ENCODE measurements around the gene TFF1.

TFF1 gene

DNA sequence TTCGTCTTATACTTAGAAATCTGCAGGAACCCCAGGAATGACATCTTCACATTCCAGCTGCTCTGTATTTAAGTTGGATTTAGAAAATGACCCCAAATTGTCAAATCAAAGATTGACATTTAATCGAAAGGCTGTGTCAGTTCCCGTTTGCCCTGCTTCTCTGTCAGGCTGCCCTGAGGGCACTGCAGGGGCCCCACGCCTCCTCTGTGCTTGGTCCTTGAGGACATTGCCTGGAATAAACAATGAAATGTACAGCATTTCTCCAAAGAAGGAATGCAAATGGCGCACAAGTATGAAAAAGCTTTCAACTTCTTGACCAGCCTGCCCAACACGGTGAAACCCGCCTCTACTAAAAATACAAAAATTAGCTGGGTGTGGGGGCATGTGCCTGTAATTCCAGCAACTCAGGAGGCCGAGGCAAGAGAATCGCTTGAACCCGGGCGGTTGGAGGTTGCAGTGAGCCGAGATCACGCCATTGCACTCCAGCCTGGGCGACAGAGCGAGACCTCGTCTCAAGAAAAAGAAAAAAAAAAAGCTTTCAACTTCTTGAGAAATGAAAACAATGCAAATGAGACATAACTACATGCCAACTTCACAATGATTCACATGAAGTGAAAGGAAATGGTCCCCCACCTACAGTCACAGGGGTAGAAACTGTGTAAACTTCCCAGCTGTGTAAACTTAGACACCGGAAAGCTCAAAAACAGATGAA is 26.6 kb upstream of the TFF1 start:
- H3K18ac ChIP-seq (ENCODE audit: low read length), result no peak overlapping the region
- no peak overlapping the region for H3K4me2 ChIP-seq (ENCODE audit: low read length)
- H2BK15ac ChIP-seq (replicated peaks; ENCODE audit: low read depth), result no peak overlapping the region
- H3K56ac ChIP-seq (ENCODE audit: low read length), result no peak overlapping the region
- H4K5ac ChIP-seq (ENCODE audit: low read length), result no peak overlapping the region
- H3K23ac ChIP-seq (ENCODE audit: low read length), result no peak overlapping the region
- H2BK5ac ChIP-seq (ENCODE audit: low read length), result no peak overlapping the region
- no peak overlapping the region for H3K27ac ChIP-seq (ENCODE audit: low read depth, low read length)
- H3K27me3 ChIP-seq (ENCODE audit: insufficient read depth, low read length, poor library complexity), result no peaks in the 10 kb centered on the region
- H3K79me1 ChIP-seq (ENCODE audit: low read length), result no peaks in the 10 kb centered on the region
- no peak overlapping the region for H3K4me3 ChIP-seq (ENCODE audit: low read length)
- no peak overlapping the region for H3K4ac ChIP-seq (ENCODE audit: low read depth, low read length)
- no peak for DNase-seq
- H4K8ac ChIP-seq (ENCODE audit: low read depth, low read length), result no peak overlapping the region
- no peaks in the 10 kb centered on the region for H3K79me2 ChIP-seq (ENCODE audit: control insufficient read depth, insufficient read depth, low read length)
- H3K4me1 ChIP-seq (ENCODE audit: control insufficient read depth, low read depth, low read length), result no peaks in the 10 kb centered on the region
- no peak overlapping the region for H2AK5ac ChIP-seq (ENCODE audit: low read length)
- WGBS (ENCODE audit: extremely low coverage, insufficient coverage, low lambda C conversion rate), result no CpG with 5 or more reads among the region's 17 CpGs
- no peak overlapping the region for H3K9ac ChIP-seq (ENCODE audit: low read length)
- H2BK120ac ChIP-seq (ENCODE audit: low read depth, low read length), result no peak overlapping the region
- H3K36me3 ChIP-seq (ENCODE audit: control insufficient read depth, insufficient read depth, low read length), result no peaks in the 10 kb centered on the region

DNA sequence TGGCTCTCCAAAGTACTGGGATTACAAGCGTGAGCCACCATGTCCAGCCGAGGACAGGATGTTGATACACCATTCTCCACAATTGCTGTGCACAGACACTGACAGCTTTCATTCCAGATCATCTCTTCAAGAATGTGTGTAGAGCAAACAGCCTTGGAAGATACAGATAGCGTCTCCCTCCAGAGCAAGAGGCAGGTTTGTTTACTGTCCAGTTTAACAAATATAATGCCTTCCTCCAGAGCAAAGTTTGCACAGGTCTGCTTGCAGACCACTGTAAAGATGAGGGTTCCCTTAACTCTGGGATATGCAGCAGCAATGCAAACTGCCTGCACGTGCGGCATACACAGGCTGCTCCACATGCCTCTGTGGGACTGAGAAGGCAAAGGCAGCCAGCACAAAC is 25.0 kb upstream of the TFF1 start:
- H3K4me1 ChIP-seq (ENCODE audit: control insufficient read depth, low read depth, low read length), result no peaks in the 10 kb centered on the region
- H3K36me3 ChIP-seq (ENCODE audit: control insufficient read depth, insufficient read depth, low read length), result no peaks in the 10 kb centered on the region
- H3K27me3 ChIP-seq (ENCODE audit: insufficient read depth, low read length, poor library complexity), result no peaks in the 10 kb centered on the region
- no peak overlapping the region for H3K56ac ChIP-seq (ENCODE audit: low read length)
- H3K4me3 ChIP-seq (ENCODE audit: low read length), result no peak overlapping the region
- no peak overlapping the region for H2BK5ac ChIP-seq (ENCODE audit: low read length)
- no peak overlapping the region for H3K9ac ChIP-seq (ENCODE audit: low read length)
- WGBS (ENCODE audit: extremely low coverage, insufficient coverage, low lambda C conversion rate), result no CpG with 5 or more reads among the region's 5 CpGs
- H3K18ac ChIP-seq (ENCODE audit: low read length), result no peak overlapping the region
- H2BK15ac ChIP-seq (replicated peaks; ENCODE audit: low read depth), result no peak overlapping the region
- no peak for DNase-seq
- H3K23ac ChIP-seq (ENCODE audit: low read length), result no peak overlapping the region
- H2AK5ac ChIP-seq (ENCODE audit: low read length), result no peak overlapping the region
- no peak overlapping the region for H3K27ac ChIP-seq (ENCODE audit: low read depth, low read length)
- no peaks in the 10 kb centered on the region for H3K79me1 ChIP-seq (ENCODE audit: low read length)
- no peak overlapping the region for H3K4me2 ChIP-seq (ENCODE audit: low read length)
- H4K8ac ChIP-seq (ENCODE audit: low read depth, low read length), result no peak overlapping the region
- no peak overlapping the region for H4K5ac ChIP-seq (ENCODE audit: low read length)
- H2BK120ac ChIP-seq (ENCODE audit: low read depth, low read length), result no peak overlapping the region
- H3K4ac ChIP-seq (ENCODE audit: low read depth, low read length), result no peak overlapping the region
- H3K79me2 ChIP-seq (ENCODE audit: control insufficient read depth, insufficient read depth, low read length), result no peaks in the 10 kb centered on the region

DNA sequence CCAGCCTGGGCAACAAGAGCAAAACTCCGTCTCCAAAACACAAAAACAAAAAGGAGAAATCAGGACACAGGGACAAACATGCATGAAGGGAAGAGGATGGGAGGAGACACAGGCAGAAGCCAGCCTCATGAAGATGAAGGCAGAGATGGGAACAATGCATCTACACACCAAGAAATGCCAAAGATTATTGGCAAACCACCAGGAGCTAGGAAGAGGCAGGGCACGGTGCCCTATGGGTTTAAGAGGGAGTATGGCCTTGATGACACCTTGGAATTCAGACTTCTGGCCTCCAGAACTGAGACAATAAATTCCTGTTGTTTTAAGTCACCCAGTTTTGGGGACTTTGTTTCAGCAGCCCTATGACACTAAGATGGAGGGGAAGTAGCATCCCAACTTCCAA is 24.4 kb upstream of the TFF1 start:
- Histone ChIP-seq H3K4ac (ENCODE audit: low read depth, low read length) (no peak overlapping the region), H3K4me2 (ENCODE audit: low read length) (no peak overlapping the region), H3K18ac (ENCODE audit: low read length) (no peak overlapping the region), H2AK5ac (ENCODE audit: low read length) (no peak overlapping the region), H3K56ac (ENCODE audit: low read length) (no peak overlapping the region), H2BK15ac (replicated peaks; ENCODE audit: low read depth) (no peak overlapping the region), H2BK5ac (ENCODE audit: low read length) (no peak overlapping the region), H3K23ac (ENCODE audit: low read length) (no peak overlapping the region), H3K4me1 (ENCODE audit: control insufficient read depth, low read depth, low read length) (no peaks in the 10 kb centered on the region), H3K36me3 (ENCODE audit: control insufficient read depth, insufficient read depth, low read length) (no peaks in the 10 kb centered on the region), H3K79me2 (ENCODE audit: control insufficient read depth, insufficient read depth, low read length) (no peaks in the 10 kb centered on the region), H3K27me3 (ENCODE audit: insufficient read depth, low read length, poor library complexity) (no peaks in the 10 kb centered on the region), H4K8ac (ENCODE audit: low read depth, low read length) (no peak overlapping the region), H3K79me1 (ENCODE audit: low read length) (no peaks in the 10 kb centered on the region), H3K4me3 (ENCODE audit: low read length) (no peak overlapping the region), H2BK120ac (ENCODE audit: low read depth, low read length) (no peak overlapping the region), H4K5ac (ENCODE audit: low read length) (no peak overlapping the region), H3K9ac (ENCODE audit: low read length) (no peak overlapping the region), H3K27ac (ENCODE audit: low read depth, low read length) (no peak overlapping the region)
- DNase-seq, result no peak
- no CpG with 5 or more reads among the region's 2 CpGs for WGBS (ENCODE audit: extremely low coverage, insufficient coverage, low lambda C conversion rate)

DNA sequence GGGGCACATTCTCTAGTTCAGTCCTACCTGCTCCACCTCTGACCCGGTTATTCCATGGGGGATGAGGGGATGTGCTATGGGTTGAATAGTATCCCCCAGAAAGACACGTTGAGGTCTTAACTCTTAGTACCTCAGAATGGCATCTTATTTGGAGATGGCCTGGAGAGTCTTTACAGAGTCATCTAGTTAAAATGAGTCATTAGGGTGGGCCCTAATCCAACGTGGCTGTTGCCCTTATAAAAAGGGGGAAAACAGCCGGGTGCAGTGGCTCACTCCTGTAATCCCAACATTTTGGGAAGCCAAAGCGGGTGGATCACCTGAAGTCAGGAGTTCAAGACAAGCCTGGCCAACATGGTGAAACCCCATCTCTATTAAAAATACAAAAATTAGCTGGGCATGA is 23.9 kb upstream of the TFF1 start:
- no peak overlapping the region for H3K23ac ChIP-seq (ENCODE audit: low read length)
- no peak overlapping the region for H2BK15ac ChIP-seq (replicated peaks; ENCODE audit: low read depth)
- no peaks in the 10 kb centered on the region for H3K4me1 ChIP-seq (ENCODE audit: control insufficient read depth, low read depth, low read length)
- H3K79me1 ChIP-seq (ENCODE audit: low read length), result no peaks in the 10 kb centered on the region
- H2AK5ac ChIP-seq (ENCODE audit: low read length), result no peak overlapping the region
- H2BK5ac ChIP-seq (ENCODE audit: low read length), result no peak overlapping the region
- H3K4me2 ChIP-seq (ENCODE audit: low read length), result no peak overlapping the region
- H3K4me3 ChIP-seq (ENCODE audit: low read length), result no peak overlapping the region
- no CpG with 5 or more reads among the region's 5 CpGs for WGBS (ENCODE audit: extremely low coverage, insufficient coverage, low lambda C conversion rate)
- H3K18ac ChIP-seq (ENCODE audit: low read length), result no peak overlapping the region
- no peak overlapping the region for H2BK120ac ChIP-seq (ENCODE audit: low read depth, low read length)
- no peak overlapping the region for H4K5ac ChIP-seq (ENCODE audit: low read length)
- no peaks in the 10 kb centered on the region for H3K27me3 ChIP-seq (ENCODE audit: insufficient read depth, low read length, poor library complexity)
- H3K4ac ChIP-seq (ENCODE audit: low read depth, low read length), result no peak overlapping the region
- no peaks in the 10 kb centered on the region for H3K79me2 ChIP-seq (ENCODE audit: control insufficient read depth, insufficient read depth, low read length)
- H3K9ac ChIP-seq (ENCODE audit: low read length), result no peak overlapping the region
- no peak overlapping the region for H3K56ac ChIP-seq (ENCODE audit: low read length)
- H3K27ac ChIP-seq (ENCODE audit: low read depth, low read length), result no peak overlapping the region
- no peaks in the 10 kb centered on the region for H3K36me3 ChIP-seq (ENCODE audit: control insufficient read depth, insufficient read depth, low read length)
- no peak overlapping the region for H4K8ac ChIP-seq (ENCODE audit: low read depth, low read length)
- no peak for DNase-seq

DNA sequence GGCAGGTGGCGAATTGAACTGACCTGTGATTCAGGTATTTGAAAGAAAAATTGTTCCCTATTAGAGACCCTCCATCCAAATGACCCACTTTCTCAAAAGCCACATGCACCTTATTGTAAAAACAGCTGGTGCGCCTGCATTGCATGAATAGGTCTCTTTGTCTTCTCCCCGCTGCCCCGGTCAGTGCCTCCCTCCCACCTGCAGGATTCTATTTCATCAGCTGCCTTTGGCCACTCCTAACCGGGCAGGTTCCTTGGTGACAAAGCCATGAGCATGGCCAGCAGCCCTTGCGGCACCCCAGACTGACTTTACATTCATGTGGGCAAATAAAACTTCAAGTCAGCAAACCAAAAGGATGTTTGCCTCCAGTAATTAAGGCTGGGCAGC is 23.1 kb upstream of the TFF1 start:
- no peak overlapping the region for H3K23ac ChIP-seq (ENCODE audit: low read length)
- no peak overlapping the region for H3K4me2 ChIP-seq (ENCODE audit: low read length)
- no peaks in the 10 kb centered on the region for H3K4me1 ChIP-seq (ENCODE audit: control insufficient read depth, low read depth, low read length)
- no peaks in the 10 kb centered on the region for H3K27me3 ChIP-seq (ENCODE audit: insufficient read depth, low read length, poor library complexity)
- no peak overlapping the region for H3K9ac ChIP-seq (ENCODE audit: low read length)
- no peak overlapping the region for H2BK120ac ChIP-seq (ENCODE audit: low read depth, low read length)
- no peak overlapping the region for H2BK15ac ChIP-seq (replicated peaks; ENCODE audit: low read depth)
- no peak overlapping the region for H3K56ac ChIP-seq (ENCODE audit: low read length)
- no peaks in the 10 kb centered on the region for H3K79me1 ChIP-seq (ENCODE audit: low read length)
- no peak overlapping the region for H3K4ac ChIP-seq (ENCODE audit: low read depth, low read length)
- no peak overlapping the region for H2BK5ac ChIP-seq (ENCODE audit: low read length)
- WGBS (ENCODE audit: extremely low coverage, insufficient coverage, low lambda C conversion rate), result no CpG with 5 or more reads among the region's 6 CpGs
- no peak overlapping the region for H3K27ac ChIP-seq (ENCODE audit: low read depth, low read length)
- H3K79me2 ChIP-seq (ENCODE audit: control insufficient read depth, insufficient read depth, low read length), result no peaks in the 10 kb centered on the region
- no peak overlapping the region for H2AK5ac ChIP-seq (ENCODE audit: low read length)
- H4K8ac ChIP-seq (ENCODE audit: low read depth, low read length), result no peak overlapping the region
- H4K5ac ChIP-seq (ENCODE audit: low read length), result no peak overlapping the region
- no peak overlapping the region for H3K4me3 ChIP-seq (ENCODE audit: low read length)
- DNase-seq, result no peak
- H3K36me3 ChIP-seq (ENCODE audit: control insufficient read depth, insufficient read depth, low read length), result no peaks in the 10 kb centered on the region
- H3K18ac ChIP-seq (ENCODE audit: low read length), result no peak overlapping the region

Data from mesendoderm (in vitro differentiated cells).